Activated CD4-positive, alpha-beta T cell treated with anti-CD3 and anti-CD28 coated beads for 36 hours (primary cell): ENCODE measurements around the gene ZMYM5. TPM values are rescaled to one million over a fixed set of nuclear protein-coding genes. Genes with fewer than 3 reads are reported as not detected.
"Not testable (repeated sequence)": the region's sequence is repeated elsewhere in the genome, so short reads cannot be mapped to it uniquely, and the experiment has no call there.

Experiments used
- ATAC-seq: fragments of 200-7000 bp; cut with Tn5 transposase; one replicate; pipeline ENCODE4 v1.10.0; 2021; ENCODE audit warnings: mild to moderate bottlenecking, moderate library complexity
- CTCF ChIA-PET: fragments of 350-600 bp; sonication (Branson Sonifier 250); formaldehyde crosslinking; loops from one replicate; lab custom pipeline; 2021; ENCODE audit warnings: antibody characterized with exemption; lab: Charles Lee
- POLR2A ChIA-PET: fragments of 350-600 bp; sonication (Branson Sonifier 250); formaldehyde crosslinking; loops from one replicate; lab custom pipeline; 2021; ENCODE audit warnings: antibody characterized with exemption, inconsistent platforms; lab: Charles Lee
- DNase-seq: peaks from one replicate; pipeline ENCODE4 v3.0.0-alpha.2; 2020
- H3K27ac Mint-ChIP-seq: one replicate; pipeline ENCODE4 v1.8.0; 2021; ENCODE audit warnings: mixed read lengths
- H3K27me3 Mint-ChIP-seq: one replicate; pipeline ENCODE4 v1.8.0; 2021; ENCODE audit warnings: mixed read lengths
- H3K36me3 Mint-ChIP-seq: one replicate; pipeline ENCODE4 v1.8.0; 2021; ENCODE audit warnings: low read depth, mixed read lengths
- H3K4me1 Mint-ChIP-seq: one replicate; pipeline ENCODE4 v1.8.0; 2021; ENCODE audit warnings: mixed read lengths
- H3K4me3 Mint-ChIP-seq: one replicate; pipeline ENCODE4 v1.8.0; 2021; ENCODE audit warnings: mild to moderate bottlenecking, moderate library complexity, mixed read lengths
- H3K9me3 Mint-ChIP-seq: one replicate; pipeline ENCODE4 v1.8.0; 2021; ENCODE audit warnings: low read depth, mixed read lengths
- intact Hi-C, 2 experiments: fragments of 100-400 bp; cut with DNase I in 1 of 2; cut with micrococcal nuclease in 1 of 2; formaldehyde crosslinking; loops; one replicate each; pipeline versions ENCODE4 v1.14.2 to v1.15.1; 2022 to 2024; cut with DNase I, micrococcal nuclease
- total RNA-seq, 2 experiments: library from RNA; stranded (reverse); gene quantifications; one replicate each; pipeline ENCODE4 v1.2.3, GENCODE V29; 2021

Gene ZMYM5
- 10 to 100 TPM in 1 of 2 experiments, 1 to 10 TPM in 1; 9.1 to 10.1 TPM for total RNA-seq

GRCh38 chr13:19863323-19864023 lies at the start of gene ZMYM5:
TSS of gene ZMYM5 (minus strand) at chr13:19863649. CDS start at chr13:19852180, 11,469 bp downstream.
- ATAC-seq, result peak; percentile 90
- H3K4me3 Mint-ChIP-seq, result peak within 1 kb of the TSS; percentile 94
- H3K27ac Mint-ChIP-seq, result peak within 1 kb of the TSS; percentile 97
- peaks cover 2% of the 10 kb centered on the region for H3K9me3 Mint-ChIP-seq
- H3K27me3 Mint-ChIP-seq, result no peaks in the 10 kb centered on the region
- H3K36me3 Mint-ChIP-seq, result peaks cover 30% of the 10 kb centered on the region
- ChIA-PET POLR2A (interaction anchor here (0.9 to 2.1 kb wide), 2 partner anchors 82 to 97 kb away, joined by 5 read pairs; no protein-coding TSS in a partner anchor), CTCF (interaction anchor here (0.7 to 1.7 kb wide), 6 partner anchors 11 to 165 kb away, joined by 4 to 11 read pairs (median 4); no protein-coding TSS in a partner anchor)
- peak; percentile 98 for DNase-seq
- H3K4me1 Mint-ChIP-seq, result peaks cover 41% of the 10 kb centered on the region
- intact Hi-C loops, result loop anchor here (1.0 to 10.0 kb wide), 12 partner anchors 81 to 1739 kb away; partner anchors contain the start of genes PSPC1 (in 2 of the 2), EEF1AKMT1 (in 1 of the 2), GJA3 (in 1 of the 2) and IFT88 (in 1 of the 2)

- no peak for ATAC-seq
- ChIA-PET POLR2A (no interaction called here), CTCF (interaction anchor here (0.7 kb wide), 1 partner anchor 562 kb away, joined by 3 read pairs; no protein-coding TSS in a partner anchor)
- H3K4me3 Mint-ChIP-seq, result no peak overlapping the region
- no peaks in the 10 kb centered on the region for H3K27me3 Mint-ChIP-seq
- H3K27ac Mint-ChIP-seq, result no peak overlapping the region
- intact Hi-C loops, result no loop called here
- DNase-seq, result no peak
- H3K9me3 Mint-ChIP-seq, result no peaks in the 10 kb centered on the region
- no peaks in the 10 kb centered on the region for H3K36me3 Mint-ChIP-seq
- H3K4me1 Mint-ChIP-seq, result no peaks in the 10 kb centered on the region
These were observed 47.1 kb upstream of the ZMYM5 start for GRCh38 chr13:19910336-19911072.

- no peak overlapping the region for H3K27ac Mint-ChIP-seq
- no peak for ATAC-seq
- no peaks in the 10 kb centered on the region for H3K9me3 Mint-ChIP-seq
- DNase-seq, result no peak
- no peaks in the 10 kb centered on the region for H3K4me1 Mint-ChIP-seq
- H3K27me3 Mint-ChIP-seq, result no peaks in the 10 kb centered on the region
- CTCF ChIA-PET, result no interaction called here
- intact Hi-C loops, result no loop called here
- no peaks in the 10 kb centered on the region for H3K36me3 Mint-ChIP-seq
- no peak overlapping the region for H3K4me3 Mint-ChIP-seq
- POLR2A ChIA-PET, result no interaction called here
These were observed 45.0 kb upstream of the ZMYM5 start for GRCh38 chr13:19908350-19908986.

GRCh38 chr13:19905487-19906195 lies 42.2 kb upstream of the ZMYM5 start:
- H3K27me3 Mint-ChIP-seq, POLR2A ChIA-PET, intact Hi-C loops, H3K9me3 Mint-ChIP-seq, H3K4me3 Mint-ChIP-seq, H3K27ac Mint-ChIP-seq, H3K4me1 Mint-ChIP-seq, DNase-seq, ATAC-seq, H3K36me3 Mint-ChIP-seq: not testable (repeated sequence)
- CTCF ChIA-PET, result interaction anchor here (0.6 to 0.7 kb wide), 2 partner anchors 22 to 54 kb away, joined by 3 to 6 read pairs; no protein-coding TSS in a partner anchor

DNA sequence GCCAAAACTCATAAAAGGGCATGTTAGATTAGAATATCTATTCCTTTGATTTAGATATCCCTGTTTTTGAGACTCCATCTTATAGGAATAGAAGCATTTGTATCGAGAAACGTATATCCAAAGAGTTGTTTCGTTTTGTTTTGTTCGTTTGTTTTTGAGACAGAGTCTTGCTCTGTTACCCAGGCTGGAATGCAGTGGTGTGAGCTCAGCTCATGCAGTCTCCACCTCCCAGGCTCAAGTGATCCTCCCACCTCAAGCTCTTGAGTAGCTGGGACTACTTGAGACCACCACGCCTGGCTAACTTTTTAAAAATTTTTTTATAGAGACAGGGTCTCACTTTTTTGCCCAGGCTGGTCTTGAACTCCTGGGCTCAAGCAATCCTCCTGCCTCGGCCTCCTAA lies 26.6 kb upstream of the ZMYM5 start:
- Mint-ChIP-seq H3K27ac (no peak overlapping the region), H3K9me3 (no peaks in the 10 kb centered on the region), H3K4me3 (no peak overlapping the region), H3K4me1 (no peaks in the 10 kb centered on the region), H3K27me3 (no peaks in the 10 kb centered on the region), H3K36me3 (no peaks in the 10 kb centered on the region)
- no peak for DNase-seq
- POLR2A ChIA-PET, result no interaction called here
- CTCF ChIA-PET, result interaction anchor here (1.3 kb wide), 1 partner anchor 52 kb away, joined by 3 read pairs; no protein-coding TSS in a partner anchor
- no peak for ATAC-seq
- intact Hi-C loops, result no loop called here

DNA sequence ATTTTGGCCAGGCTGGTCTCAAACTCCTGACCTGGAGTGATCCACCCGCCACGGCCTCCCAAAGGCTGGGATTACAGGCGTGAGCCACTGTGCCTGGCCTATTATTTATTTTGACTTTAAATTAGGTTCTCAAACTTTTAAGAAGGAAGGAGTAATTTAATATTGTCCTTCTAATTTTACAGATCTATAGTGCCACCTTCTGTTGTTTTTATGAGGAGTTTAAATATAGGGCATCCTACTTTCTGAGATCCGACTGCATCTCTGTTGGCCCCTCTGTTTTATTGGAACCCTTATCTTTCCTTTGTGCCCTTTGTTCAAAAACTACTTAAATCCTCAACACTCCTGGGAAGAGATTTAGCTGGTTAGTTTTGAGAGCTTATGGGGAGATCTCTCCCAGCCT lies 25.4 kb upstream of the ZMYM5 start:
- H3K9me3 Mint-ChIP-seq, result peaks cover 3% of the 10 kb centered on the region
- ATAC-seq (no peak), DNase-seq (no peak)
- ChIA-PET CTCF (interaction anchor here (1.3 kb wide), 1 partner anchor 53 kb away, joined by 3 read pairs; no protein-coding TSS in a partner anchor), POLR2A (no interaction called here)
- no peak overlapping the region for H3K27ac Mint-ChIP-seq
- intact Hi-C loops, result no loop called here
- no peaks in the 10 kb centered on the region for H3K36me3 Mint-ChIP-seq
- no peaks in the 10 kb centered on the region for H3K4me1 Mint-ChIP-seq
- H3K27me3 Mint-ChIP-seq, result no peaks in the 10 kb centered on the region
- no peak overlapping the region for H3K4me3 Mint-ChIP-seq

DNA sequence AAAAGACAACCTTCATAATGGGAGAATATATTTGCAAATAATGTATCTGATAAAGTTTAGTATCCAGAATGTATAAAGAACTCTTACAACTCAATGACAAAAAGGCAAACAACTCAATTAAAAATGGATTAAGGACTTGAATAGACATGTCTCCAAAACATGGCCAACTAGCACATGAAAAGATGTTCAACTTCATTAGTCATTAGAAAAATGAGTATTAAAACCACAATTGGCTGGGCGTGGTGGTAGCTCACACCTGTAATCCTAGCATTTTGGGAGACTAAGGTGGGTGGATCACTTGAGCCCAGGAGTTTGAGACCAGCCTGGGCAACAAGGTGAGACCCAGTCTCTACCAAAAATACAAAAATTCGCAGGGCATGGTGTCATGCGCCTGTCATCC lies 18.8 kb upstream of the ZMYM5 start:
- POLR2A ChIA-PET, result no interaction called here
- no peaks in the 10 kb centered on the region for H3K27me3 Mint-ChIP-seq
- intact Hi-C loops, result no loop called here
- ATAC-seq (no peak), DNase-seq (no peak)
- H3K4me3 Mint-ChIP-seq, result no peak overlapping the region
- H3K4me1 Mint-ChIP-seq, result no peaks in the 10 kb centered on the region
- CTCF ChIA-PET, result no interaction called here
- no peaks in the 10 kb centered on the region for H3K36me3 Mint-ChIP-seq
- peaks cover 3% of the 10 kb centered on the region for H3K9me3 Mint-ChIP-seq
- no peak overlapping the region for H3K27ac Mint-ChIP-seq

GRCh38 chr13:19881641-19882040 lies 18.2 kb upstream of the ZMYM5 start:
- no peak overlapping the region for H3K4me3 Mint-ChIP-seq
- no peaks in the 10 kb centered on the region for H3K4me1 Mint-ChIP-seq
- no peaks in the 10 kb centered on the region for H3K27me3 Mint-ChIP-seq
- DNase-seq (no peak), ATAC-seq (no peak)
- peaks cover 3% of the 10 kb centered on the region for H3K9me3 Mint-ChIP-seq
- POLR2A ChIA-PET, result no interaction called here
- intact Hi-C loops, result no loop called here
- CTCF ChIA-PET, result no interaction called here
- no peak overlapping the region for H3K27ac Mint-ChIP-seq
- no peaks in the 10 kb centered on the region for H3K36me3 Mint-ChIP-seq

DNA sequence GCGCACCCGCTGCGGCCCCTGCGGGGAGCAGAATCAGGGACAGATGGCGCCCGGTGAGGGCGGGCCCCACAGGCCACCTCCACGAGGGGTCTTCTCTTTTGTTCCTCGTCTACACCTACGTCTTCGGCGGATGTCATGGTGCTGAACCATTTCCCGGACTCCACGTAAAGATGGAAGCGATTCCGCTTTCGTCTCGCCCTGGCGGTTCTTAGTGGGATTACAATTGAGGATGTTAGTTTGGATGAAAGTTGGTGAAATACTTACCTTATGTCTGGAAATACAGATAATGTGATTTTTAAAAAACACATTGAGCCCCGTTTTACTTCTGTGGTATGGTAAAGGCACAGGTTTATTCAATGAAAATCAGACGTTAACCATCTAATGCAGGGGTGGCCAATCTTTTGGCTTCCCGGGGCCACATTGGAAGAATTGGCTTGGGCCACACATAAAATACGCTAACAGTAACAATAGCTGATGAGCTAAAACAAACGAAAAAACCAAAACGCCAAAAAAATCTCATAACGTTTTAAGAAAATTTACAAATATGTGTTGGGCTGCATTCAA lies 1.4 kb upstream of the ZMYM5 start:
- H3K27ac Mint-ChIP-seq, result peak overlapping the region; percentile 89
- H3K4me1 Mint-ChIP-seq, result peaks cover 34% of the 10 kb centered on the region
- H3K36me3 Mint-ChIP-seq, result peaks cover 20% of the 10 kb centered on the region
- H3K27me3 Mint-ChIP-seq, result no peaks in the 10 kb centered on the region
- ChIA-PET CTCF (interaction anchor here (0.6 to 1.7 kb wide), 7 partner anchors 9 to 95 kb away, joined by 3 to 11 read pairs (median 3); partner anchors contain the start of gene PSPC1), POLR2A (interaction anchor here (0.6 to 2.1 kb wide), 4 partner anchors 29 to 1299 kb away, joined by 3 to 7 read pairs (median 4); no protein-coding TSS in a partner anchor)
- ATAC-seq (peak; percentile 0), DNase-seq (peak; percentile 85)
- intact Hi-C loops, result loop anchor here (1.0 to 10.0 kb wide), 8 partner anchors 83 to 1737 kb away; partner anchors contain the start of genes EEF1AKMT1 (in 1 of the 2), GJA3 (in 1 of the 2), MICU2 (in 1 of the 2) and PSPC1 (in 1 of the 2)
- peaks cover 2% of the 10 kb centered on the region for H3K9me3 Mint-ChIP-seq
- H3K4me3 Mint-ChIP-seq, result peak overlapping the region; percentile 94
